GM18907 (cell line): ENCODE measurements around the gene KRT13.
A peak's percentile ranks its signal among the peaks of the same experiment; 100 is the strongest.

Experiments
- ATAC-seq: cut with Tn5 transposase; IDR thresholded peaks from one replicate; pipeline ENCODE4 v1.9.1; 2021; ENCODE audit warnings: mild to moderate bottlenecking, moderate library complexity; ENCODE audit not compliant: unreplicated experiment

KRT13 gene

DNA sequence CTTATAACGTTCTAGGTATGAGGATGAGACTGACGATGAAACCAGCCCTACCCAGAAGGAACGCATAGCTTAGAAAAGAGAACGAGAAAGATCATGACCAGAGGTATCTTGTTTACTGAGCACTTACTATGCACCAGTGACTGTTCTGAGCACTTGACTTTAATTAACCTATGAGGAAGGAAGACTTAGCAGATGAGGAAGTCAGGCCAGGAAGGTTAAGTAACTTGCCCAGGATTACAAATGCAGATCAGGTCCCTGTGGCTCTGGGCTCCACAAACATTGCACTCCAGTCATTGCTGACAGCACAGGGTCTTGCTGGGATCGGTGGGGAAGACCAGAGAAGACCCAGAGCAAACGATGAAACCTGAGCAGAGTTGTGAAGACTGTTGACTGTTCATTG, 7.1 kb downstream of the KRT13 start:
- no peak for ATAC-seq

DNA sequence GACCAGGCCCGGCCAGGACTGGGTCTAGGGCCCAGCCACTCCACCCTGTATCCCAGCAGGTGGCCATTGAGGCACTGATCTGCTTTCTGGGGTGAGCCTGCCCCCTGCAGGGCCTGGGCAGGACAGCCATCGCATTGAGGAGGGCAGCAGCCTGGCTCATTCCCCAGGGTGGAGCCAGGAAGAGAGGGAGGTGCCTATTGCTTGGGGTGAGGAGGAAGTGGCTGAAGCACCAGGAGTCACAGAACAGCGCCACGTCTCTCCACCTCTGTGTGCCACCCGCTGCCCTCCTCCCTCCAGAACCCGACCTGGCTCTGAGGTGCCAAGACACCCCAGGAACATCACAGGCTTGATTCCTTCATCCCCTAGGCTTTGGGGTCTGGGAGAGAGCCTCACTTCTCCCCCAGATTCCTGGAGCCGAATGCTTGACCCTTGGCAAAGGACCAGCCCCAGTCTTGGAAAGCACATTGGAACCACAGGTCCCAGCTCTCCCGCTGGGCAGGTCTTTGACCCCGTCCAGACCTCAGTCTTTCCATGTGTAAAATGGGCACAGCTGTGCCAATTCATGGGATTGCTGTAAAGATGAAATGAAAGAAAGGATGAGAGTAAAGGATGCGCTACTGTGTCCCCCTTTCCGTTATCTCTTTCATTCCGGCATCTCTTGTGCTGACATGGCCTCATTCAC, 8.5 kb downstream of the KRT13 start:
- peak; percentile 82 for ATAC-seq

DNA sequence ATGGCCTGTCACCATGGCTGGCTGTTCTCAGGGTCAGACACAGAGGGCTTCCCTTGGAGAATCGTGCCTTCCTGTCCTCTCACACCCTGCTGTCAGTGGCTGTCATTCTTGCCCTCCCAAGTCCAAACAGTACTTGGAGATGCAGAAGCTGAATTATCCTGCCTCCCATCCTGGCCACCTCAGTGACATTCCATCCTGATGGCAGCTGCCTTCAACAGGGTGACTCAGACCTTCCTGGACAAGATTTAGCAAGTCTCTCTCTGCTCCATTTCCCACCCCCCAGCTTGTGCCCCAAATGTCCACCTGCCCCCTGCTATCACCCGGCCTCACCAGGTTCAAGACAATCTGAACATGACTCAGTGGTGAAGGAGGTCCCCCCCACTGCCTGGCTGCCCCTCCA, 10.9 kb downstream of the KRT13 start:
- ATAC-seq = no peak

DNA sequence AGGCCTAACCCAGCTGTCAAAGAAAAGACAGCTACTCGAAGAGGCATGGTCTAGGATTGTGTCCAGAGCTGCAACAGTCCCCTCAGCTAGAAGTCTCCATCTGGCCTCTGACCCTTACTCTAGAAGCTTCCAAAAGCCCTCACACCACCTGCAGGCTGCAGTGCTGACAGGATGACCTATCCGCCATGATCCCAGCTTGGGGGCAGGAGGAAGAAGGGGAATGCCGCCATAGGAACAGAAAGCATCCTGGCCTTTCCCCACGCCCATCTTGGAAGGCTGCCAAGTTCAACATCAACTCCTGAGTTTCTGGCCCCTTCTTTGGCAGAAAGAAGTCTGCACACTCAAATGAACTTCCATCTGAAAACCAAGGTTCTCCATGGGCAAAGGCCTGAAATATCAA, 12.6 kb downstream of the KRT13 start:
- ATAC-seq = no peak

DNA sequence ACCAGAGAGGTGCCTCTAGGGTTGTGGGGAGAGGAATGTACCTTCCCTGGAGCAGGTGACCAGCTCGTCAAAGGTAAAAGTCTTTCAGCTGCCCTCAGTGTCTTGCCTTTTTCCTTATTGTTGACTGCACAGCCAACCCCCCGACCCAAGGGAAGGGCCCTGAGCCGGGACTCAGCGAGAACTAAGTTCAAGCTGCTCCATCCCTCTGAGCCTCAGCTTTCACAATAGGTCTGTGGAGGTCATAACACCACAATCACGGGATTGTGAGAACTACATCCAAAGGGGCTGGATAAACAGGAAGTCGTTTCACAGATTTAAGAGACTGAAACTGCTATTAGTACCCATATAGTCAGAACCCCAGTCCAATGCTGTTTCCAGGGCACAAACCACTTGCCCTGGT, 13.1 kb downstream of the KRT13 start:
- ATAC-seq = no peak

DNA sequence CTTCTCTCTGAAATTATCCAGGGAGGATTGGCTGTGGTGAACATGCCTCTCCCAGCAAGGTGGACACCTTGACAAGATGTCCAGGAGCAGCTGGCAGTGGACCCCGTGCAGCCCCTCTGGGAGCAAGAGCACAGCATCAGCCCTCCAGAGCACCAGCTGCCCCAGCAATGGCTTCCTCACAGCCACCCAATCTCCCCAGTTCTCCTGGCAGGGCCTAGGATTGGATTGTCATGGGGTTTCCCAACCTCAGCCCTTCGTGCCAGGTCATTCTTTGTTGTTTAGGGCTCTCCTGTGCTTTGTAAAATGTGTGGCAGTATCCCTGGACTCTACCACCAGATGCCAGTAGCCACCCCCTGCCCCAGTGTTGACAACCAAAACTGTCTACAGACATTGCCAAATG, 13.9 kb downstream of the KRT13 start:
- no peak for ATAC-seq

DNA sequence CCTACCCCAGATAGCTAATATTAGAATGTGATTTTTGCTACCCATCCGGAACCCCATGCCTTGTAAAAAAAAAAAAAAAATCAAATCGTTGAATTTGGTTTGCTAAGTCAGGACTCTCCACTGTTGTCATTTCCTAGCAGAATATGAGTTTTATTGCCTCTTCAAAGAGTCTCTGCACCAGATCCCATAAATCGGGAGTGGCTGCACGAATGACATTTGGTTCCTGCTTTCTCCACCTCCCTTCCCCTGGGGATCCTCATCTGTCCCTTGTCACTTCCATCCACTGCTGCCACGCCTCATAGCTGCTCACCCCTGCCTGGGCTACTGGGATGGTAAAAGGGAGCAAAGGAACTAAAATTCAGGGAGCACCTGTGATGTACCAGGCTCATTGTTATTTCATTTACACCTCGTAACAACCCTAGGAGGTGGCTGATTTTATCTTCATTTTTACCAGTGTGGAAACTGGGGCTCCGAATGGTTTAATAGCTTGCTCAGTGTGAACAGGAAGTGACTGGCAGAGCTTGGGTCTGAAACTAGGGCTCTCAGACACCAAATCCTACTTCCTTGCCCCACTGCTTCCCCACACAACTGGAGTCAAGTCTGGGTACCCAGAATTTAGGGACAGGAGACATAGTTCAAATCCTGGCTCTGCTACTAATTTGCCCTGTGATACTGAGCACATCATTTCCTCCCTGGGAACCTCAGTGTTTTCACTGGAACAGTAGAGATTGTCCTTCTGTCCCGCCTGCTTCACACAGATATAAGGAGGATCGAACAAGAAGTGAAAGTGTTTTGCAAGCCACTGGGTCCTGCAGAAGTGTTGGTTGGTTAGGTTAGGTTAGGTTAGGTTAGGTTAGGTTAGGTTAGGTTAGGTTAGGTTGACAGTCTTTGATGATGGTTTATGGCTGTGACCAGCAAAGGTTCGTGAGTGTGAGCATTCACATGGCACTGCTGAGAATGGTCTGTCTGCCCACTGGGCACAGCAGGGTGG, 15.1 kb downstream of the KRT13 start:
- ATAC-seq = no peak

DNA sequence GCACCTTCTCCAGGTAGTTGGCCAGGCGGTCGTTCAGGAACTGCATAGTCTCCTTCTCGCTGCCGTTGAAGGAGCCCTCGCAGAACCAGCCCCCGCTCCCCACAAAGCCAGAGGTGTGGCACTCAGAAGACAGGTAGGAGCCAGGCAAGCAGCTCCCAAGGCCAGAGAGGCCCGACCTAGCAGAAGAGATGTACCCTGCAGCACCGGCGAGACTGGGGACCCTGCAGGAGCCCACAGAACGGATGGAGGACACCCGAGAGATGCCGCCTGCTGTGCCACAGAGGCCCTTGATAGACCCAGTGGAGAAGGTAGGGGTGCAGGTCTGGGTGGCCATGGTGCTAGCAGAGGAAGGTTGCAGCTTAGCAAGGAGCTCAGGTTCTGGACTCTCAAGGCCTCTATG, 15.9 kb downstream of the KRT13 start, which contains the start of gene KRT36:
TSS of gene KRT36 (minus strand) at position 380 of the 400 bp plus-strand sequence. CDS start at position 334, 46 bp downstream.
- no peak for ATAC-seq

DNA sequence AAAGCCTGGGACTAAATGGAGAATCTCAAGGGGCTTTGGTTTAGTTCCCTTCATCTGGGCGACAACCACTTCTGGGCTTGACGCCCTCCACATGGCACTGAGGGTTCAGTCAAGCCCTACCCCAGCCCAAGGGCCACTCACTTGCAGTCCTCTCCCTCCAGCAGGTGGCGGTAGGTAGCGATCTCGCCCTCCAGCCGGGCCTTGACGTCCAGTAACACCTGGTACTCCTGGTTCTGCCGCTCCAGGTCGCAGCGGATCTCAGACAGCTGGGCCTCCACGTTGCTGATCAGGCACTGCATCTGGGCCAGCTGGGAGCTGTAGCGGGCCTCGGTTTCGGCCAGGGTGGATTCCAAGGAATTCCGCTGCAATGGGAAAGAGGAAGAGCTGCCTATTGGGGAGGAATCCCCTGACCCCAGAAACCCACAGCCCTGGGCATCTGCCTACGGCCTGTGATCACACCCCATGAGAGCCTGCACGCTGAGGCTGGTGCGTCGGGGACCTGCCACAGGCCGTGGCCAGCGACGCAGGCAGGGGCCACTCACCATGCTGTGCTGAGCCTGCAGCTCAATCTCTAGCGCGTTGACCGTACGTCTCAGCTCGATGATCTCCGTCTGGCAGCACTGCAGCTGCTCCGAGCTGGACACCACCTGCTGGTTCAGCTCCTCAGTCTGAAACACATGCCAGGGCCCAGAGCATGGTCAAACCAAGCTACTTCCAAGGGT, 18.4 kb downstream of the KRT13 start:
- ATAC-seq = no peak

DNA sequence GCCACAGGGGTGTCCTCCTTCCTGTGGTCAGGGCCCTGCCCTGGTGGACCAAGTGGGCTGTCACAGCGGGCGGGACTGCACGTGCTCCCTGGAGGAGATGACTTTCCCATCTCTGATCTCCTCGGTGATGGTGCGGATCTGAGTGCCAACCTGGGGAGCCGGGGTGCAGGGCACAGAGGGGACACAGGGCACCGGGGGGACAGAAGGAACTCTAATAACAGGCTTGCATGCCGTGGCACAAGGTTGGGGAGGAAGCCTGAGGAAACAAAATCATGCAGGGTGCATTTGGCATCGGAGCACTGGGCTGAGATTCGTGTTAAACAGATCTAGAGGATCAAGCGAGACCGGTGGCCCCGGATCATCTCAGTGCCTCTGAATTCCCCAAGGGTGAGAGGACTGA, 19.1 kb downstream of the KRT13 start:
- ATAC-seq = no peak

DNA sequence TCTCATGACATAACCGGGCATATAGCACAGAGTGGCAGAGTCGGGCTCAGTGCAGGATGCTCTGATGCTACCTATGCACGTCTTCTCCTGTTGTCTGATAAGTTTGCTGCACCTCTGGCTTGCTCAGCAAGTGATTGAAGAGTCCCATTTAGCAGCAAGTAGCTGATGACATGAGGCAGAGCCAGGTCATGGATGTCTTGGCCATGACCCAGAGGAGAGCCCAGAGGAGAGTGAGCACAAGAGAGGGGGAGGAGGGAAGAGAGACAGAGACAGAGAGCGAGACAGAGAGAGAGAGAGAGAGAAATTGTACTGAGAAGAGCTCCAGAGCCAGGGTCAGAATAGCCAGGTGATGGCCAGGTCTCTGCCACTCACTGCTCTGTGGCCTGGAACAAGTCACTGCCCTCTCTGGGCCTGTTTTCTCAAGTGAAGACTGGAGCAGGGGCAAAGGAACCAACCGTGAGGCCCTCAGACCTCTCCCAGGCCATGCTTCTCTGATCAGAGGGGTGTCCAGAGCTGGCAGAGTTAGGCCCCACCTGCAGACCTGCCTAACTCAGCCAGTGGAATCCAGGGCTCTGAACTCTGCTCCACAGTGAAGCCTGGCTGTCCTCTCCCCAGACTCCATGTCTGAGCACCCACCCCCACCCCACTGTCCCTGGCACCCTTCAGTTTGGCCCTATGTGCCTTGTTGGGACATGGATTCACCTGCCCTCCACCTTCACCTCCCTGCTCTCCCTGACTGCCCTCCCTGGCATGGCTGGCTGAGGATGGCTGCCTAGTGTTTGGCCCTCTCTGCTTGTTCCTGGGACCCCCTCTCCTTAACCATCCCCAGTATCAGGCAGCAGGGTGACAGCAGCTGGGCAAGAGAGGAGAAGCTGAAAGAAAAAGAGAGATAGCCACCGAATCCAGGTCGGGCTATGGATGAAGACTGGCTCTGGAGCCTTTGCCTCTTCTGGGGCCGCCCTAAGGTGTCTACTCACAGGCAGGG, 20.2 kb downstream of the KRT13 start:
- no peak for ATAC-seq

DNA sequence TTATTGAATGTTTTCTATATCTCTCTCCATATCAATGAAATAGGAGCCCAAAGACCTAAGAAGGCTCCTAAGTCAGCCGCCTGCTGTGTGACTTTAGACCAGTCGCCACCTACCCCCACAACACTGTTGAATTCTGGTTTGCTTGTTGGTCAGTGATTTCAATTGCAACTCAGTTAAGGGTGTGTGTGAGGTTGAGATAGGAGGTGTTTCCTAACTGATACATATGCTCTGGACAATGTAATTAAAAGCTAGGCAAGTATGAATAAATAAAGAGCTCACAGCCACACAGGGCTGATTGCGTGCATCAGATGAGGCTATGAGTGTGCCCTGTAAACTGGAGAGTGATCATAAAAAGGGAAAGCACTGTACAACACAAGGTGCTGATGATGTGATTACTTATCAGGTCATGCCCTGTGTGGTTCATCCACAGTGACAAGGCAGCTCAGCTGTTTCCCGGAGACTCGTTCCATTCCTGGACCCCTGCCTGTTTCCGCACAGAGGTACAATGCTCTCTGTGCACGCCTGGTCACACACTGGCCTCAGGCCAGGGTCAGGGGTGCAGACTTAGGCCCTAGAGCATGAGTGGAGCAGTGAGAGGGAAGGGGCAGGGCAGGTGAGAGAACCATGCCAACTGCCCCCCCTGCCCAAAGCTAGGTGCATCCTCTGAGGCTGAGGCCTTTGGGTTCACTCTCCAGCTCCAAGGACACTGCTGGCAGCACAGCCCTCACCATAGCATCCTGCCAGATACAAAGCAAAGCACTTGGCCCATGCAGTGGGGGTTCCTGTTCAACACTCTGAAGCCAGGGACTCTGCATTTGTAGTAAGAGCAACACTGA, 21.2 kb downstream of the KRT13 start:
- ATAC-seq = no peak

DNA sequence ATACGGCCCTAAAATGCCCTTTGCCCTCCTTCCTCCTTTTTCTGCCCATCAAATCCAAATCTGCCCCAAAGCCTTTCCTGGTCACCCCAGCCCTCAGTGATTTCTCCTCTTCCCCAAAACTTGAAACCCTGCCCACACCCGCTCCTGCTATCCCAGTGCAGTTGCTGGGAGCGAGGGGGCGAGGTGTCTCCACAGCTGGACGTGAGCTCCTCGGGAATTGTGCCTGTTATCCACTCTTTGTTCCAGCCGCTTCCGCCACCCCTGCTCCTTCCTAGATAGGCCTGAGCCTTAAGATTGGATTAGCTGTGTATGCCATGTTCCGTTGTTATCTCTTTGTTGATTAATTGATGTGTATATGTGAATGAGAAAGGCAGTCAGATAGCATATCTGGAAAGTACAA, 21.9 kb downstream of the KRT13 start:
- no peak for ATAC-seq

DNA sequence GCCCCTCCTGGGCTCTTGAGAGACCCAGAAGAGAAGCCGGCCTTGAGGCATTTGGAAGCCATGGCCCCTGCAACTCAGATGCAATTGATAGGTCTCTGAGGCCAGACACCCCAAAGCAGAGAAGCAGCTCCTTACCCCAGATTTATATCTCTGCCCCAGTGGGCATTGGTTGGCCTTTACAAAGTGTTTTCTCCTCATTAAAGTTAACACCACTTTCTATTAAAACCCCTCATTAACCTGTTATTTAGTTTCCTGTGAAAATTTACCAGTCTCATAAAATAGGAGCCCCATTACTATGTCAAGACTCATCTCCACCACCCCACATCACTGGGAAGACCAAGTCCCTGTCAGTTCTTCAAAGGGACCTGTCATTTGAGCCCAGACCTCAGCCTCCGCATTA, 24.4 kb downstream of the KRT13 start, which contains the start of gene KRT35:
TSS of gene KRT35 (minus strand) at position 116 of the 400 bp plus-strand sequence. CDS start at position 62, 54 bp downstream.
- no peak for ATAC-seq

DNA sequence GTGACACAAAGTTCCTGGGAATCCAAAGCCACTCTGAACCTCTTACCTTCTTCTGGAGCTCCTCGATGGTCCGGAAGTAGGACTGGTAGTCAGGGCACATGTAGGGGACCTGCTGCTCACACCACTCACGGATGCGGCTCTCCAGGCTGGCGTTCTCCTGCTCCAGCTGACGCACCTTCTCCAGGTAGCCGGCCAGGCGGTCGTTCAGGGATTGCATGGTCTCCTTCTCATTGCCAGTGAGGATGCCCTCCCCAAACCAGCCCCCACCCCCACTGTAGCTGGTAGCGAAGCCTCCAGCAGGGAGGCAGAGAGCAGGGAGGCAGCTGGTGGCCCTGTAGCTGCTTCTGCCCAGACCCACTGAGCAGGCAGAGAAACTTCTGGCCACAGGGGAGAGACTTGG, 24.8 kb downstream of the KRT13 start:
- ATAC-seq = no peak

DNA sequence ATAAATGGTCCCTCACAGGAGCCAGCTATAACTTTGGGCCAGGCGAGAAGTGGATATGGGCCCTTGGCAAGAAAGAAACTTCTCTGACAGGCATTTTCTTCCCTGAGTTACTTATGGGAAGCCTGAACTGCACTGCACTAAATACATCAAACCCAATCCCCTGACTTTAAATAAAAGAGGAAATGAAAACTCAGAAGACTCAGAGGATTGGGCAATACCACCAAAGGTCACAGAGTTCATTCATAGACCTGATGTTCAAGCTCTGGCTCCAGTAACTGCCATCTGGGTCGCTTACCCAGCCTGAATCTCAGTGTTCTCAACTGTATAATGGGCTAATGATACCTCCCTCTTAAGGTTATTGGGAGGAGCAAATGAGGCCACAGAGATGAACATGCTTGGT, 25.3 kb downstream of the KRT13 start:
- ATAC-seq = no peak

DNA sequence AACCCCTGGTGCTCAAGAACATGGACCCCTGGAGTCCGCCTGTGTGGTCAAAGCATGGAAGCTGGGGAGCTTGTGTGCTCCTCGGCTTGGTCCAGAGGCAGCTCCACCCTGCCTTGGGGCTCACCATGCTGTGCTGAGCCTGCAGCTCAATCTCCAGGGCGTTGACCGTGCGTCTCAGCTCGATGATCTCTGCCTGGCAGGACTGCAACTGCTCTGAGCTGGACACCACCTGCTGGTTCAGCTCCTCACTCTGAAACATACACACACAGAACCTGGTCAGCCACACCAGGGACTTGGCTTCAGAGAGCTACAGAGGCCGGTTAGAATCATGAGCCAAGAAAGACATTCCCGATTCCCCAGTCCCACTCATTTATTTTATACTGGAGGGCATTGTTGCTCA, 27.2 kb downstream of the KRT13 start:
- no peak for ATAC-seq

DNA sequence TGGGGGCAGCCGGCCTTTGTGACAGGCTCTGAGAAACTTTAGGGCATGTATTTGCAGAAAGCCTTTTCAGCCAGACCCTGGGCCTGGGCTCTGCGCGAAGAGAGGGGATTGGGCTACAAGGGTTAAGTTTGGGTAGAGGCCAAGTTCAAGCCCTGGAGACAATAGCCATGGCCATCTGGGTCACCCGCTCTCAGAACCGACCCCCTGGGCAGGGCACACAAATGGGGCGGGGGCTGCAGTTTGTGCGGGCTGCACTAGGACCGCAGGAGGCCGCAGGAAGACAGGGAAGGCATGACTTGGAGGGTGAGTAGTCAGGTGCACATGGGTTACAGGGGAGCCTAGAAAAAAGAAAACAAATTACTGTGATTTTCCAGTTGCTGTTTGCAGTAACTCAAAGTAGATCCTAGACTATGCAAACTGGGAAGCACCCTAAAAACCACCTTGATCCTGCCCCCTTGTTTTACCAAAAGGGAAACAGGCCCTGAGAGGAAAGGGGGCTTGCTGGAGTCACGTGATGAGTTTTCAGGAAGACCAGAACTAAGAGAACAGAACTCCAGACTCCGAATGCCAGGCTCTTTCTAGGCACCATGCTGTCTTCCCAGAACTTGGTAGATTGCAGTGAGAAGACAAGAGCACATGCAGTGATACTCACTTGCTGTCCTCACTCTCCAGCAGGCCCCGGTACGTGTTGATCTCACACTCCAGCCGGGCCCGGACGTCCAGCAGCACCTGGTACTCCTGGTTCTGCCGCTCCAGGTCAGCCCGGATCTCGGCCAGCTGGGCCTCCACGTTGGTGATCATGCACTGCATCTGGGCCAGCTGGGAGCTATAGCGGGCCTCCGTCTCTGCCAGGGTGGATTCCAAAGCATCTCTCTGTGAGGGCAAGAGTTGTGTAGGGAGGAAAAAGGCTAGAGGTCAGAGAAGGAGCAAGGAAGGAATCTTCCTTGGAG, 28.3 kb downstream of the KRT13 start:
- no peak for ATAC-seq
